Measurements from ENCODE around the gene JUNB.
"Not testable (repeated sequence)": the region's sequence is repeated elsewhere in the genome, so short reads cannot be mapped to it uniquely, and the experiment has no call there.

JUNB gene

DNA sequence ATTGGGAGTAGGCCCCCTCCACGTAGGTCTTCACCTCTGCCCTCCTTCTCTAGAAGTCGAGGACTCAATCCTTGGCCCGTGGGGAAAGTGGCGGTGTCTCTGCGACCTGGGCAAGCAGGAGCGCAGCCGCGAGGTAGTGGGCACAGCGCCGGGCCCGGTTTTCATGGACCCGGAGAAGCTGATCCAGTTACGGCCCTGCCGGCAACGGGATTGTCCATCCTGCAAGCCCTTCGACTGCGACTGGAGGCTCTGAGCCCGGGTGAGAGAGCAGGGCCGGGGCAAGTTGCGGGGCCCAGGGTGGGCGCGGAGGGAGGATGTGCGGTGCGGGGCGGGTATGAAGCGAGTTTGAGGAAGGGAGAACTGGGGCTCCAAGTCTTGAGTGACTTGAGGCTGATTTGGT lies 12.8 kb downstream of the JUNB start:
- DNase-seq (ENCODE audit: low spot score) = no peak

DNA sequence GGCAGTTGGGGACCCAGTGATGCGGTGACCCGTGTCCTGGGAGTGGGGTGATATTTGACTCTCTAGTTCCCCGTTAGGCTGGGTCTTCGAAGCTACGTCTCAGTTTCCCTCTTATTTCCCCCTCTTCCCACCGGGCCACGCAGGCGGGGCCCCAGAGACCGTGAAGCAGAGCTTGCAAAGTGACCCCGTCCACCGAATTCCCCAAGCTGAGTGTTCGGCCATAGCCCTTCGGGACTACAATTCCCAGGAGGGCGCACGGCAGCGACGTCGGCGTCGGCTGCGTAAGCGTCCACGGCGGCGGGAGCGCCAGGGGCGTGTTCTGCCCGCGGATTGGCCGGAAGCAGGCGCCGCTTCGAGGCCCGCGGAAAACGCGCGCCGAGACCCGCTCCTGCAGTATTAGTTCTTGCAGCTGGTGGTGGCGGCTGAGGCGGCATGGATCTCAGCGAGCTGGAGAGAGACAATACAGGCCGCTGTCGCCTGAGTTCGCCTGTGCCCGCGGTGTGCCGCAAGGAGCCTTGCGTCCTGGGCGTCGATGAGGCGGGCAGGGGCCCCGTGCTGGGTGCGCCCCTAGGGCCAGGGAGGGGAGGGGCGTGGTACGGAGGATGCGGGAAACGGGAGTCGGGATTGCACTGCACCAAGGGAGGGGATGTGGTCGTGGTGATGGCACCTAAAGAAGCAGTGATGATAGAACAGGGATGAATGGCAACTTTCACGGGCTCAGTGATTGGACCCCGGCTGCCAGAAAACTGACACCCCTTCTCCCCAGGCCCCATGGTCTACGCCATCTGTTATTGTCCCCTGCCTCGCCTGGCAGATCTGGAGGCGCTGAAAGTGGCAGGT lies 15.2 kb downstream of the JUNB start, which contains the start of gene RNASEH2A:
RNASEH2A (plus strand) TSS at position 343 of the 840 bp plus-strand sequence; CDS start at position 433, 90 bp downstream.
- peak; percentile 97 for DNase-seq (ENCODE audit: low spot score)

DNA sequence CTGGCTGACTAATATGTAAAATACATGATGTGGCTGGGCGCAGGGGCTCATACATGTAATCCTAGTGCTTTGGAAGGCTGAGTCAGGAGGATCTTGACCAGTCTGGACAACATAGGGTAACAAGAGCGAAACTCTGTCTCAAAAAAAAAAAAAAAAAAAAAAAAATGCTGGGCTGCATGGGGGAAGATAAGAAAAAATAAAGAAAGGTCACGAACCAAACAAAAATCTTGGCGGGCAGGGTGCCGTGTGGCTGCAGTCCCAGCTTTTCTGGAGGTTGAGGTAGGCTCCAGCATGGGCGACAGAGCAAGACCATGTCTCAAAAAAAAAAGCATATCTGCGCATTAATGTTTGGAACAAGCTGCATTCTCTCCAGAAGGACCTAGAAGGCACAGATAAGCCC lies 23.8 kb downstream of the JUNB start:
- no peak for DNase-seq (ENCODE audit: low spot score)

DNA sequence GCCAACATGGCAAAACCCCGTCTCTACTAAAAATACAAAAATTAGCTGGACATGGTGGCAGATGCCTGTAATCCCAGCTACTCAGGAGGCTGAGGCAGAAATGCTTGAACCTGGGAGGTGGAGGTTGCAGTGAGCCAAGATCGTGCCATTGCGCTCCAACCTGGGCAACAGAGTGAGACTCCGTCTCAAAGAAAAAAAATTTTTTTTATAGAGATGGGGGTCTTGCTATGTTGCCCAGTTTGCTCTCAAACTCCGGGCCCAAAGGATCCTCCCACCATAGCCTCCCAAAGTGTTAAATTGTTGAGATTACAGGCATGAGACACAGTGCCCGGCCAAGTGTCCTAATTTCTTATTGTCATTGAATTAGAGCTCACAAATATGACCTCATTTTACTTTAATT lies 25.9 kb downstream of the JUNB start:
- not testable (repeated sequence) for DNase-seq (ENCODE audit: low spot score)

DNA sequence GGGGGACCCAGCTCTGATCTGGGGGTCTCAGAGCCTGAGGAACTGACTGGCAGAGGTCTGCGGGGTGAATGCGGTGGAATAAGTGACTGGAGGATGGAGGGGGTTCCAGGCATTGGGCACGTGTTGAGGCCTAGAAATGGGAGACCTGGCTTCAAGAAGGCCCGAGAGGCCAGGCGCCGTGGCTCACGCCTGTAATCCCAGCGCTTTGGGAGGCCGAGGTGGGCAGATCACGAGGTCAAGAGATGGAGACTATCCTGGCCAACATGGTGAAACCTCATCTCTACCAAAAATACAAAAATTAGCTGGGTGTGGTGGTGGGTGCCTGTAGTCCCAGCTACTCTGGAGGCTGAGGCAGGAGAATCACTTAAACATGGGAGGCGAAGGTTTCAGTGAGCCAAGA lies 26.5 kb downstream of the JUNB start:
- DNase-seq (ENCODE audit: low spot score) = not testable (repeated sequence)

DNA sequence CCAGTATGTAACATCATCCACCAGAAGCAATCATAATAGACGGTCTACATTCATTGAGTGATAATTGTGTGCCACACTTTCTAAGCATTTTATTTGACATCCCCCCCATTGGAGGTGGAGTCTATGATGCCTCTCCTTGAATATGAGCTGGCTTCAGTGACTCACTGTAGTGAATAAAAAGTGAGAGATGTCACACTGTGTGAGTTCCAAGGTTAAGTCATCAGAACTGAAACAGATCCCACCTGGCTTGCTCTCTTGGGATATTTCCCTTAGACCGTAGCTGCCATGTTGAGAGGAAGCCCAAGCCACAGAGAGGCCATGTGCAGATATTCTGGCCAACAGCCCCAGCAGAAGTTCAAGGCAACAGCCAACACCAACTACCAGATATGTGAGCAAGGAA lies 30.5 kb downstream of the JUNB start:
- no peak for DNase-seq (ENCODE audit: low spot score)

DNA sequence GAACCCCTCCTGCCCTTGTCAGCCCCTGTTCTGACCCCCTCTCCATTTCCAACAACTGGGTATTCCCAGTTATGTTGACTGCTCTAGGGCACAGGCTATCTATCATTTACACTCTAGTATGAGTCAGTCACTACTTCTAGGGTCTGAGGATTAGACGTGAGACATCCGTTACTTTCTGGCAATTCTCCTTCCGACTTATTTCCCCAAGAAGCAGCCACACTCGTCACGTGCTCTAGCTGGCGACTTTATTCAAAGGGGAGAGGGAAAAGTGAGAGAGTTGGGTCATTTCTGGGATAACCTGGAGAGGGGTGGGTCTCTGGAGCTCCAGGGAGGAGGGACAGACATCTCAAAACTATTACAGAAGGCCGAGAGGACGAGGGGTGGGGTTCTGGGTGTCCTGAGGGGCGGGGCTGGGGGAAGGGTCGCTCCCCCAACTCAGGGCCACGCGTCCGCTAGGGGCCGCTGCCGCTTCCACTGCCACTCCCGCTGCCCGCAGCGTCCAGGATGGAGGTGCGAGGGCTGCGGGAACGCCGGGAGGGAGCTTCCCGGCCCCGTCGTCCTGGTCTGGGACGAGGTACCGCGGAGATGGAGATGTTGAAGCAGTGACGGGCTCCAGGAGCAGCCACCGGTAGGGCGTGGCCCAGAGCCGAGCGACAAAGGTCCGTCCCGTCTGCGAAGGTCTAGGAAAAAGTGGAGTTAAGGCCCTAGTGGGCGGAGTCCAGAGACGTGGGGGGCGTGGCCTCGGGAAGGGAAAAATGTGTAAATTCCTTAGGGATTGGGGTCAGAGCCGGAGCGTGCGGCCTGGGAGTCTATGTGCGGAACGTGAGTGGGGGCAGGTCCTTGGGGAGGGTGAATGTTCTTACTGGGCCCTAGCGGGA lies 34.2 kb downstream of the JUNB start:
- DNase-seq (ENCODE audit: low spot score) = peak; percentile 47

DNA sequence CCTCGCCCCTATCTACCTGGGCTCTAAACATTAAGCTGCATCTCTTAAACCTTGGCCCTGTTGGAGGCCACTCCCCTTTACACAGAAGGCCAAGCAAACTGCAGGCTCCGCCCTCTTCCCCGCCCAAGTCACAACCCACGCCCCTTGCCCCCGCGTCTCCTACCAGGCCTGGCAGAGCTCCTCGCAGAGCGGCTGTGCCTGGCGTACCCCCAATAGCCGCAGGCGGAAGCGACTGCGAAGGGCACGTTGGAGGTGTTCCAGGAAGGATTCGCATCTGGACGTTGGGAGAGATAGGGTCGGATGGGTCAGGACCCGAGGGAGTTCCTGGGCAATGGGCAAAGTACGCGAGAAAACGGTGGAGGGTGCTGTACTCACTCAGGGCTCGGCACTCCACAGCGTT lies 37.2 kb downstream of the JUNB start:
- no peak for DNase-seq (ENCODE audit: low spot score)

DNA sequence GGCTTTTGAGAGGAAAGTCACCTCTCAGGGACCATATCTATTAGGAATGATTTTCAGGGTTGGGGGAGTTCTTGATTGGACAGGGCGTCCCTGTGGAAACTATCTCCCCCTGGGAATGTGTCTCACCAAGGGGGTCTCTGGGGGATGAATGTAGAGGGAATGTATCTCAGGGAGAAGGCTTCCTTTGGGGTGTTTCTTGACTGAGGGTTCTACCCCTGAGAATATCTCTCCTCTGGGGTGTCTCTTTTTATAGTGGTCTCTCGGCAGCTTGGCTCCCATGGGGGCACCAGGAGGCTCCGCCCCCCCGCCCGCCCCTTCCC lies 42.1 kb downstream of the JUNB start:
- no peak for DNase-seq (ENCODE audit: low spot score)

DNA sequence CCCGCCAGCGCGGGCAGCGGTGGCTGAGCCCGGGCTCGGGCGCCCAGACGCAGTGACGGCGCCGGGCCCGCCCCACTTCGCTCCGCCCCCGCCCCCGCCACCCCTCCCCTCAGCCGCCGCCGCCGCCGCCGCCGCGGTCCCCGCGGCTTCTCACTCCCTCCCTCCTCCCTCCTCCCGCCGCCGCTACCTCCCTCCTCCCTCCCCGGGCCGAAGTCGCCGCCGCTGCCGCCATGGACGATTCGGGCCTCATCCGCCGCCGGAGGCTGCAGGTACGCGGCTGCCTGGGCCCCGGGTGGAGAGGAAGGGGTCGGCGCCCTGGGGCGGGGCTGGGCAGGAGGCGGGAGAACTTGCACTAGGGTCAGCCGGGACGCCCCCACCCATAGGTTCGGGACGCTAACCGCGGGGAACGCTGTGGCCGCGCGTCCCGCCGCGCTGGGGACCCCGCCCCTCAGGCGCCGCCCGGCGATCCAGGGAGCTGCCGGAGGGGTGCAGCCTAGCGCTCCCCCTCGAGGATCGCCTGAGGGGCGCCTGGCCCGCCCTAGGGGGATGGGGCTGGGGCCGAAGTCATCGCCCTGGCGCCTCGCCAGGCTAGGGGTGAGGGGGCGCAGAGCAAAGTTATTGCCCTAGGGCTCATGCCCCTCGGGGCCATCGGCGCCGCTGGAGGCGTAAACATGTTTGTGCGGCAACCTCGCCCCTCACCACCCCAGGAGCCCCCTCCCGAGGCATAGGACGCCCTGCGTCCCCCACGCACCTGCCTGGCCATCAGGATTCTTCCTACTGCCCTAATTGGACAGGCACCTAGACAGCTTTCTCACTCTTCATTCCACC lies 42.7 kb downstream of the JUNB start:
- DNase-seq (ENCODE audit: low spot score) = peak; percentile 61

DNA sequence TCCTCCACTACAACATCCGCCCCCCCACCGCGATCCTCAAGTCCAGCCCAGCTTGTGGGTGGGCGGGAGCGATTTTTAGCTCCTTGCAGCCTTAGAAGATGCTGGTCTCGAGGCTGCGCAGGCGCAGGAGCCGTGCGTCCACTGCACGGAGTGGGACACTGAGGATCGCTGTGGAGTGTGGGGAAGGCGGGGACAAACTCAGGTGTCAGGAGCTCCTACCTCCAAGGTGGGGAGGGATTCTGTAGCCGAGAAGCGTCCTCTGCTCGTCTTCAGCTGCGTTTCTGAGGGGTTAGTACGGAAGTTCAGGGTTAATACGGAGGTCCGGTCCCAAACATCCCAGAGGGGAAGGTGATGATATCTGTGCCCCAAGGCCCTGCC lies 43.3 kb downstream of the JUNB start, which contains the start of gene RTBDN:
RTBDN (minus strand) TSS at position 14 of the 378 bp plus-strand sequence. CDS start 4,600 bp downstream, outside the sequence.
- DNase-seq (ENCODE audit: low spot score) = no peak

DNA sequence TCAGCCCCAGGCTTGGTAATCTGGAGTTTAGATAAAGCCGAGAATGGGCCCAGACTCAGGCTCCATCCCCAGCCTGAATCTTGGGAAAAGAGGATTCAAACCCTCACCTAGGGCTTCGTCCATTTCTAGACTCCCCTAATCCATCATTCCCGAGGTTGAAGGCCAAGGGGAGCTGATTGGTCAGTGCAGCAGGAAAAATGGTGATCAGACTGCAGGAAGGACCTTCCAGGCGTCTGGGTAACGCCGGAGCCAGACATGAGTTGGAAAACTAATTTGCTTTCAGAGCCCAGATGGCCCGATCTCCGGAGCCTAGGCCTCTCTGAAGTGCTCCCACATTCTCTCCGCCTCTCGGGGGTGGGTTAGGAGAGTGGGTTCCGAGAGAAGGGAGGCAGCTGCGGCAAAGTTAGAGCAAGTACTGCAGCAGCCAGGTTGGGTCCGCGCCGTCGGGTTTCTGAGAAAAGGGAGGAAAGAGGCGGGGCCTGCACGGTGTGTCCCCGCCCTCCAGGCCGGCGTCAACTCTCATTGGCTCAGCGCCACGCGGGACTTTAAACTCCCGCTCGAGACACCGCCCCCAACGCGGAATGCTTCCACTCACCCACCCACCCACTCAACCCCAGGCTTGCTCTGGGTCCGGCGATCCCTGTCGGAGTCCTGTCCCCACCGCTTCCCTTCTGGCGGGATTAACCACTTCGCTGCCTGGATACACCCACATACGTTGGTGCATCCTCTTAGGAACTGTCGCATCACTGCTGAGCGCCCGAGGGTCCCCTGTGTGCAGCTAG lies 43.9 kb downstream of the JUNB start:
- DNase-seq (ENCODE audit: low spot score) = peak; percentile 48

DNA sequence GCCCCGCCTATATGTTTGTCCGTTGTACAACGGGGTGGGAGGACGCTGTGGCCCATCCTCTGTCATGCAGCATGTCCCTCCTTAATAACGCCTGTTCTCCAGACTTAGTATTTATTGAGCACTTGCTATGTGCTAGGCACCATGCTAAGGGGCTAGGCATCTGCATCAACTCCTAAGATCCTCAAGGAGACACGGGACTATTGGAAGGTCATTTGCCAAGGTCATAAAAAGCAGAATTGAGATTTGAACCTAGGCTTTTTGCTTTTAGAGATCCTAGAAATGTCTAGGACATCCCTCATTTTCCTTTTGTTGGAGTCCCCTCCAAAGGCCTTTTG lies 45.2 kb downstream of the JUNB start:
- DNase-seq (ENCODE audit: low spot score) = no peak

DNA sequence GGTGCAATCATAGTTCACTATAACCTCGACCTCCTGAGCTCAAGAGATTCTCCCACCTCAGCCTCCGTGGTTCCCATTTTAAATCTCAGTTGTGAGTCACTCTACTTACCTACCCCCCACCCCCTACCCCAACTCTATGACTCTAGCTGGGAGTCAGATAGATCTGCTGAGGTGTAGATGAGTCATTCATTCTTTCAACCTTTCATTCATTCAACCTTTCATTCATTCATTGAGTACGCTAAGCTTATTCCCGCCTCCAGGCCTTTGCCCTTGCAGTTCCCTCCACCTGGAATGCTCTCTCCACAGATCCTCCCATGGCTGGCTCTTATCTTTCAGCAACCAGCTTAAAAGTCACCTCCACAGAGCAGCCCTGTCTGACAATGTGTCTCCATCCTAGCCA lies 45.9 kb downstream of the JUNB start:
- DNase-seq (ENCODE audit: low spot score) = no peak

DNA sequence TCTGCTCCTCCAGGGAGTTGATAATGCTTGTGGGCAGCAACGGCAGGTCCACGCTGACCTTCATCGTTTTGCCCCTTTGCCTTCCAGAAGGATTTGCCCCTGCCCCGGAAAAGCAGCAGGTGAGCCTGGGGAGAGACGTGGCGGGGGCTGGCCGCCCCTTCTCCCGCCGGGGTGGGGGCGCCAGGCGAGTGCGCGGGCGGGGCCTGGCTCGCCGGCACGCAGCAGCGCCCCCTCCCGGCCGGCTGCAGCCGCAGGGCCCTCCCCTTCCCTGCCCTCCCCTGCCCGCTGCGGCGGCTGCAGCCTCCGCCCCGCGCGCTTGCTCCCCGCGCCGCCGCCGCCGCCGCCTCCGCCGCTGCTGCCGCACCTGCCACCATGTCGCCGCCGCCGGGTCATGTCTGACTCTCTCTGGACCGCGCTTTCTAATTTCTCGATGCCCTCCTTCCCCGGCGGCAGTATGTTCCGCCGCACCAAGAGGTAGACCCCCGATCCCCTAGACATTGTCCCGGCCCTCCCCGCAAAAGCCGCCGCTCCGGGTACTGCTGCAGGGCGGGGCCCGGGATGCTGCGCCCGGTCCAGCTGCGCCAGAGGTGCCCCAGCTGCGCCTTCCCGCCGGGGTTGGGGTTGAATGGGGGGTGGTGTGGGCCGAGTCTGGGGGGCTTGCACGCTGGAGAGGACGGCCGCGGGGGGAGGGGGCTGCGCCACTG lies 47.0 kb downstream of the JUNB start, which contains the start of gene MAST1:
MAST1 (plus strand) TSS at position 334 of the 704 bp plus-strand sequence; CDS start at position 392, 58 bp downstream.
- DNase-seq (ENCODE audit: low spot score) = peak; percentile 86

DNA sequence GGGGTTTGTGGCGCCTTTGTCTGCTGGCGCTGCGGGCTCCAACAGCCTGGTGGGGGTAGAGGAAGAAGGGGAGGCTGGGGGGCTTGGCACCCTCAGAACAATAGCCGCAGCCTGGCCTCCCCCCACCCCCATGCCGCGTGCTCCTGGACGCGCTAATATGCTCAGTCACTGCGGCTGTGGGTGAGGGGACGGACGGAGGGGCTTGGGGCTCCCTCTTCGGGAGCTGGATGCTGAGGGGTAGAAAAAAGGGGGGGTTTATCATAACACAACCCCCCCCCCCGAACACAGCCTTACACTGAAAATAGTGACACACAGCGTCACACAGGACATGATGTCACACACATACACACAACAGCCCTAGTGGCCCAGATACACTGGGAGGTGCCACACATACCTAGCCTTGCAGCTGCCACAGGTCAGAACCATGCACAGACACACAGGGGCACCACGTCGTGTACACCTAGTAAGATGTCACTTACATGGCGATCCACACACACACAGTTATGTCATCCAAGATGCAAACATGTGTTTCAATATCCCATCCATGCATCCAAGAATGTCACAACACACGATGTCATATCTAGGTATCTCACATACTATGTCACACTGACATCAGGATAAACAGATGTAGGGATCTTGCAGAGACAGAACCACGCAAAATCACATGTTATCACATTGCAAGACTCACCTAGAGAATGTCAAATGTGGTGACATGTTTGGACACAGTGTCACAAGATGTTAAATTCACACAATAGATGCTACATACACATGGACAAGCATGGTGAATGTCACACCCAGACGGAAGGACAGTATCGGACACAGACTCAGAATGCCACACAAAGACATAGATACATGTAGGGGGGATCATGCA lies 47.8 kb downstream of the JUNB start:
- peak; percentile 1 for DNase-seq (ENCODE audit: low spot score)

DNA sequence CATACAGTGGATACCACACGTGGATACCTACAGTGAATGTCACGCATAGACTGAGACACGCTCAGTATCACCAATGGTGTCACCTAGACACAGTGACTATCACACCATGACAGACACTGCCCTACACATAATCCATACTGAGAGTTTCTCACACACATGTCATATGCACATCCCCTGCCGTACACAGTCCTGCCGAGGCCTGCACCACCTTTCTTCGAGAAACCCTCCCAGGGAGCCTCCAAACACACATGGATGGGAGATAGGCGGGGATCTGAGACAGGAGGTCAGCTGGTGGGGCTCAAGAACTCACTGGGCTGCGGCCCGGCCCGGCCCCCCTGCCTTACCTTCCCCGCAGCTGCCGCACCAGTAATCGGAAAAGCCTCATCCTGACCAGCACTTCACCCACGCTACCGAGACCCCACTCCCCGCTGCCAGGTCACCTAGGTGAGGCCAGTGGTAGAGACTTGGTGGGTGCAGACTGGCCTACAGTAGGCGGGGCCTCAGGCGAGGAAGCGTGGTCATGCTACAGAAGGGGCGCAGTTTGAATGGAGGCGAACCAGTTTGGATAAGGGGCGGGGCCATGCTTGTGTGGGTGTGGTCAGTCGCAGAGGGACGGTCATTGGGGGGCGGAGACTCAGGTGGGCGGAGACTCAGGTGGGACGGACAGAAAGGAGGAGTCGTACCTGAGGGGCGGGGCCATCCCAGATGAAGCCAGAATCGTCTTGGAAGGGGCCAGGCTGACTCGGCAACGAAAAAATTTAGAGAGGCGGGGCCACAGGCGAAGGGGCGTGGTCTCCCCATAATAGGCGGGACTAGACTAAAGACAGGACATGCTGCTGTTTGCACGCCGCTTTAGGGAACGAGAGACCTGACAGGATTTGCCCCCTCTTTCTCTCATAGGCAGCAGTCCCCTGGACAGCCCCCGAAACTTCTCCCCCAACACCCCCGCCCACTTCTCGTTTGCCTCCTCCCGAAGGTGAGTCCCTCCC lies 49.1 kb downstream of the JUNB start:
- peak; percentile 69 for DNase-seq (ENCODE audit: low spot score)

DNA sequence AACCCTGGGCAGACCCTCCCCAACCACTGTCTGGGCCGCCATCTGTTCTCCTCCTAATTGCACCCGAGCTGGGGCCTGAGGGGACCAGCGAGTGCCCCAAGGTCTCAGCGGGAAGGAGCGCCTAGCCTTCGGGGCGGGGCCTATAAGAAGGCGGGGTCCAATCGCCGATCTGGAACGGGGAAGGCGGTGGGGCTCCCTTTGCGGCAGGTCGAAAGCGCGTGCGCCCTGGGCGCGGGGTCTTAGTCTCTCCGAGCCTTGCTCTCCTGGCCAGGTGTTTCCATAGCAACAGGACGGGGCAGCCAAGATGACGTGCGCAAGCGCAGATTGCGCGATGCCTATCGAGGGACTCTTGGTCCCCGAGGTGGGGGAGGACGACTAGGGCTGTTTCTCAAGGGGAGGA lies 49.8 kb downstream of the JUNB start:
- no peak for DNase-seq (ENCODE audit: low spot score)
